ENCODE data around the gene SFSWAP.

Gene SFSWAP

GRCh38 chr12:131783915-131784541 lies 73.1 kb downstream of the SFSWAP start:
- no peaks in the 10 kb centered on the region for H3K27me3 ChIP-seq (ENCODE audit: control insufficient read depth, low read length)
- no peaks in the 10 kb centered on the region for H3K79me2 ChIP-seq (ENCODE audit: control insufficient read depth, low read length)
- H3F3A ChIP-seq (ENCODE audit: control insufficient read depth, insufficient read depth) = no peaks in the 10 kb centered on the region
- H3K27ac ChIP-seq (ENCODE audit: low read depth, low read length) = no peak overlapping the region
- no peaks in the 10 kb centered on the region for H3K9me3 ChIP-seq (ENCODE audit: control insufficient read depth, insufficient read depth, low read length)
- H3K9me2 ChIP-seq (replicated peaks; ENCODE audit: control insufficient read depth, low read length) = no peaks in the 10 kb centered on the region
- no peaks in the 10 kb centered on the region for H3K4me1 ChIP-seq (ENCODE audit: control insufficient read depth, low read length)
- no peak overlapping the region for H3K4me2 ChIP-seq (ENCODE audit: low read length)
- no peaks in the 10 kb centered on the region for H4K20me1 ChIP-seq (ENCODE audit: control insufficient read depth, insufficient read depth, low read depth, low read length)
- H3K36me3 ChIP-seq (ENCODE audit: control insufficient read depth, low read length) = peaks cover 64% of the 10 kb centered on the region
- TF ChIP-seq, protein P1, sequence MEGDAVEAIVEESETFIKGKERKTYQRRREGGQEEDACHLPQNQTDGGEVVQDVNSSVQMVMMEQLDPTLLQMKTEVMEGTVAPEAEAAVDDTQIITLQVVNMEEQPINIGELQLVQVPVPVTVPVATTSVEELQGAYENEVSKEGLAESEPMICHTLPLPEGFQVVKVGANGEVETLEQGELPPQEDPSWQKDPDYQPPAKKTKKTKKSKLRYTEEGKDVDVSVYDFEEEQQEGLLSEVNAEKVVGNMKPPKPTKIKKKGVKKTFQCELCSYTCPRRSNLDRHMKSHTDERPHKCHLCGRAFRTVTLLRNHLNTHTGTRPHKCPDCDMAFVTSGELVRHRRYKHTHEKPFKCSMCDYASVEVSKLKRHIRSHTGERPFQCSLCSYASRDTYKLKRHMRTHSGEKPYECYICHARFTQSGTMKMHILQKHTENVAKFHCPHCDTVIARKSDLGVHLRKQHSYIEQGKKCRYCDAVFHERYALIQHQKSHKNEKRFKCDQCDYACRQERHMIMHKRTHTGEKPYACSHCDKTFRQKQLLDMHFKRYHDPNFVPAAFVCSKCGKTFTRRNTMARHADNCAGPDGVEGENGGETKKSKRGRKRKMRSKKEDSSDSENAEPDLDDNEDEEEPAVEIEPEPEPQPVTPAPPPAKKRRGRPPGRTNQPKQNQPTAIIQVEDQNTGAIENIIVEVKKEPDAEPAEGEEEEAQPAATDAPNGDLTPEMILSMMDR (IDR thresholded peaks at IDR 0.05; ENCODE audit: low read depth, low read length, poor library complexity, severe bottlenecking) = no peak
- no peak for TF ChIP-seq EZH2phosphoT487 (IDR thresholded peaks at IDR 0.05; ENCODE audit: borderline replicate concordance, low read length)
- no peak overlapping the region for H3K4me3 ChIP-seq (ENCODE audit: low read length)

DNA sequence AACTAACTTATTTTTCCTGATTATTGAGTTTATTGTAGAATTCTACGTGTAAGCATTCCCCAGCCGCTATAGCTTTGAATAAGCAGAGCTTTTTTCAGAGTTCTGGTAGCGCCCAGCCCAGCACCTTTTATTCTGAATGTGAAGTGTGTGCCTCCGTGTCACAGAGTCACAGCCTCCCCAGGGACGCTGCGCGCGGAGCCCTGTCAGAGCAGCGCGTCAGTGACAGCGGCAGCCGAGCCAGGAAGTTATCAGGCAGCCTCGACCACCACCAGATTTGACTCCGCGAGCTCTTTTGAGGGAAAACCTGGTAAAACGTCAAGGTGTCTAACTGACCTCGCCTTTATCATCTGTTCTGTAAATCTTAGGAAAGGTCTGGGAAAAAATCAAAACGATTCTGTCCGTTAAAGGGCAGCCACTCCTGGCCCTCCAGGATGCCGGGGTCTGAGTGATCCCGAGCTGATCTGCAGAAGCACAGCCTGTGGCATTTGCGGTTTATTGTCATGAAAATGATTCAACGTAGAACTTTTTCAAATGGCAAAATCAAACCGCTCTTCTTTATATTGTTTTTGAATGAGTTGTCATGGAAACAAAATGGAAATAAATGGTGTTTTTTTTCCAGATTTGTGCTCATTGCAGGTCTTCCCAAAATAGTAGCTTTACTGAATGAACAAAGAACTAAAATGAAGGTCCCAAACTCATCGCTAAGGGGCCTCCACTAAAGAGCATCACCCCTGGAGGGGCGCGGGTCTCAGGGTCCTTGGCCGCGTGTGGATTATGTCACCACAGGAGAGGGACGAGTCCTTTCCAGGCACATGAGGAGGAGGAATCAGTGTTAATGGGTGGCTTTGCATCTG lies 74.2 kb downstream of the SFSWAP start:
- no peaks in the 10 kb centered on the region for H3K9me2 ChIP-seq (replicated peaks; ENCODE audit: control insufficient read depth, low read length)
- H3K27me3 ChIP-seq (ENCODE audit: control insufficient read depth, low read length) = no peaks in the 10 kb centered on the region
- TF ChIP-seq EZH2phosphoT487 (IDR thresholded peaks at IDR 0.05; ENCODE audit: borderline replicate concordance, low read length) = no peak
- TF ChIP-seq, protein P1 (IDR thresholded peaks at IDR 0.05; ENCODE audit: low read depth, low read length, poor library complexity, severe bottlenecking) = no peak
- H3K4me2 ChIP-seq (ENCODE audit: low read length) = no peak overlapping the region
- H3K4me1 ChIP-seq (ENCODE audit: control insufficient read depth, low read length) = no peaks in the 10 kb centered on the region
- H3K27ac ChIP-seq (ENCODE audit: low read depth, low read length) = no peak overlapping the region
- no peaks in the 10 kb centered on the region for H3F3A ChIP-seq (ENCODE audit: control insufficient read depth, insufficient read depth)
- H4K20me1 ChIP-seq (ENCODE audit: control insufficient read depth, insufficient read depth, low read depth, low read length) = no peaks in the 10 kb centered on the region
- no peaks in the 10 kb centered on the region for H3K79me2 ChIP-seq (ENCODE audit: control insufficient read depth, low read length)
- H3K36me3 ChIP-seq (ENCODE audit: control insufficient read depth, low read length) = peaks cover 63% of the 10 kb centered on the region
- H3K4me3 ChIP-seq (ENCODE audit: low read length) = no peak overlapping the region
- H3K9me3 ChIP-seq (ENCODE audit: control insufficient read depth, insufficient read depth, low read length) = no peaks in the 10 kb centered on the region

- H4K20me1 ChIP-seq (ENCODE audit: control insufficient read depth, insufficient read depth, low read depth, low read length) = no peaks in the 10 kb centered on the region
Measured at GRCh38 chr12:131785763-131786330, 75.0 kb downstream of the SFSWAP start.

More at GRCh38 chr12:131785763-131786330, 75.0 kb downstream of the SFSWAP start:
- Histone ChIP-seq H3K4me2 (ENCODE audit: low read length) (no peak overlapping the region), H3K79me2 (ENCODE audit: control insufficient read depth, low read length) (no peaks in the 10 kb centered on the region), H3K36me3 (ENCODE audit: control insufficient read depth, low read length) (peaks cover 63% of the 10 kb centered on the region), H3F3A (ENCODE audit: control insufficient read depth, insufficient read depth) (no peaks in the 10 kb centered on the region), H3K4me3 (ENCODE audit: low read length) (no peak overlapping the region), H3K9me3 (ENCODE audit: control insufficient read depth, insufficient read depth, low read length) (no peaks in the 10 kb centered on the region), H3K9me2 (replicated peaks; ENCODE audit: control insufficient read depth, low read length) (no peaks in the 10 kb centered on the region), H3K4me1 (ENCODE audit: control insufficient read depth, low read length) (no peaks in the 10 kb centered on the region), H3K27me3 (ENCODE audit: control insufficient read depth, low read length) (no peaks in the 10 kb centered on the region), H3K27ac (ENCODE audit: low read depth, low read length) (no peak overlapping the region)
- TF ChIP-seq, protein P1 (IDR thresholded peaks at IDR 0.05; ENCODE audit: low read depth, low read length, poor library complexity, severe bottlenecking) = no peak
- TF ChIP-seq EZH2phosphoT487 (IDR thresholded peaks at IDR 0.05; ENCODE audit: borderline replicate concordance, low read length) = no peak
